WTC11 (cell line): ENCODE results near the gene ZNF584.

Experiments used
- CTCF ChIP-seq: fragments of 200-600 bp; IDR thresholded peaks from 2 replicates; pipeline ENCODE4 v1.8.0; 2022; ENCODE audit warnings: antibody characterized with exemption
- IRF2 ChIP-seq: sonication (generic); formaldehyde crosslinking; IDR thresholded peaks from 2 replicates; pipeline ENCODE4 v1.8.0; 2022; ENCODE audit warnings: low read depth, missing genetic modification reagents, borderline replicate concordance
- JUN ChIP-seq: sonication (generic); formaldehyde crosslinking; IDR thresholded peaks from 2 replicates; pipeline ENCODE4 v1.8.0; 2023; ENCODE audit warnings: mild to moderate bottlenecking, missing genetic modification reagents
- MAX ChIP-seq: sonication (generic); formaldehyde crosslinking; IDR thresholded peaks from 2 replicates; pipeline ENCODE4 v1.8.0; 2022; ENCODE audit warnings: mild to moderate bottlenecking, missing genetic modification reagents
- NFYB ChIP-seq: sonication (generic); formaldehyde crosslinking; conservative IDR thresholded peaks from 2 replicates; pipeline ENCODE4 v1.8.0; 2022; ENCODE audit warnings: low read depth, missing genetic modification reagents

GRCh38 chr19:58416604-58417003 is 8.2 kb downstream of the ZNF584 start:
- TF ChIP-seq CTCF (no peak), IRF2 (no peak), JUN (CRISPR knock-in tag) (no peak), MAX (no peak), NFYB (CRISPR knock-in tag) (no peak)
